GM19328 (cell line): ENCODE data around the gene SDHA.
"Not testable (repeated sequence)": the region's sequence is repeated elsewhere in the genome, so short reads cannot be mapped to it uniquely, and the experiment has no call there.

Source experiments
- ATAC-seq: cut with Tn5 transposase; IDR thresholded peaks from one replicate; pipeline ENCODE4 v1.9.1; 2021; ENCODE audit warnings: mild to moderate bottlenecking, moderate library complexity; ENCODE audit not compliant: unreplicated experiment

The SDHA gene

DNA sequence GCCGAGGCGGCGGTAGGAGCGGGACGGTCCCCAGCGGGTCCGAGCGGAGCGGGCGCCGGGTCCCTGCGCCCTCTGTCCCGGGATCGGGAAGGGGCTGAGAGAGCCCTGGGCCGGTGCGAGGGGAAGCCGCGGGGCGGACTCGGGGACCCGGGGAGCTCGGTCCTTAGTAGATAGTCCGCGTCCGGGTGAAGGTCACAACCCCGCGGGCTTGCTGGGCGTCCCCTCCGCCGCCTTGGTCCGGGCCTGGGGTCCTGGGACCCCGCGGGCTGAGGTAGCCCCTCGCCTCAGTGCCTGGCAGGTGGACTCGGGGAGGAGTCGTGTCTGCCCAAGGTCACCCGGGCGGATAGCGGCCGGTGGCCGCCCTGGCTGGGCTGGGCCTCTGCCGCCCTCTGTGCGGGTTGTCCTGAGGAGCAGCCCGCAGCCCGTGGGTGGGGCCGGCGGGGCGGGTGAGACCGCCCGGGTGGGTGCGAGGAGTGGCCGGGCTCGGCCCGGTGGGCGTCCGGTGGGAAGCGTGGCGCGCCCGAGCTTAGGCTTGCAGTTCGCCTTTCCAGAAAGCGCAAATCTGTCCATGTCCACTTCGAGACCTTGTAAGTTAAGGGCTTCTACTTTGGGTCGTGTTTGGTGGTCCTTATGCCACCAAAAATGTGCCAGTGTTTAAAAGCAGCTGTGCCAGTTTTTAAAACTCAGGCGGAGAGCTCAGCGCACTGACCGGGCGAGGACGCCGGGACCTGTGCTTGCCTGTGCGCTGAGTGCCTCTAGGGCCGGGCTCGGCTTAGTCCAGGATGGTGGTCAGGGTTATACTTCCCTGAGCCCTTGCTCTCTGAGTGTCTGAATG is 554 bp downstream of the SDHA start:
- ATAC-seq: peak; percentile 6

GRCh38 chr5:219460-219863 is 1.3 kb downstream of the SDHA start:
- no peak for ATAC-seq

GRCh38 chr5:219991-220390 is 1.9 kb downstream of the SDHA start:
- no peak for ATAC-seq

GRCh38 chr5:222951-223715 is 5.0 kb downstream of the SDHA start:
- ATAC-seq: not testable (repeated sequence)

- ATAC-seq: no peak
Measured at GRCh38 chr5:223791-224190, 5.7 kb downstream of the SDHA start.

DNA sequence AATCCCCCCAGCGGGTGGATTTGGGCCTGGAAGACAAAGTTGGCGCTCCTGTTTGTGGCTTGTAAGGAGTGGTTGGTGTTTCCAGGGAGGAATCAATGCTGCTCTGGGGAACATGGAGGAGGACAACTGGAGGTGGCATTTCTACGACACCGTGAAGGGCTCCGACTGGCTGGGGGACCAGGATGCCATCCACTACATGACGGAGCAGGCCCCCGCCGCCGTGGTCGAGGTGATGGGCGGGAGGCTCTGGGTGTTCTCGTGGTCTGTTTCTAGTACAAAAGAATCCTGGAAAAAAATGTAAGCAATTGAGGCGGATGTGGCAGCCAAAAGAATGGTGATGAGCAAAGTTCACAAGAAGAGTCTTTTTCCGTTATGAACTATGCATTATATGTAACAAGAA is 7.2 kb downstream of the SDHA start:
- no peak for ATAC-seq

DNA sequence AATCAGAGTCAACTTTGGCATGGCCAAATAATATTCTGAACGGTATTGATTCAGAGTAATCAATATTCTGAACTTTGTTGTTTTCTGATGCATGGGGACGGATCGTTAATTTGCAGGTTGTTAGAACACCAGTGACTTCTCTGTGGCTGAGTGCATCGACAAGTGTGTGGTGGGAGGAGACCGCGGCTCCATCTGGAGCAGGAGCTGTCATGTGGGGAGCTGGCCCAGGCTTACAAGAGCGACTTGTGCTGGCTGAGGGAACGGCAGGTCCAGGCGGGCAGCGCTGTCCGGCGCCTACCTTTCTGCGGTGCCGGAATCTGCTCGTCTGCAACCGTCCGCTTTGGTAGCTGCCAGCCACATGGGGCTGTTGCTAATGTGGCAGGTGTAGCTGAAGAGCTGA is 9.3 kb downstream of the SDHA start:
- not testable (repeated sequence) for ATAC-seq

DNA sequence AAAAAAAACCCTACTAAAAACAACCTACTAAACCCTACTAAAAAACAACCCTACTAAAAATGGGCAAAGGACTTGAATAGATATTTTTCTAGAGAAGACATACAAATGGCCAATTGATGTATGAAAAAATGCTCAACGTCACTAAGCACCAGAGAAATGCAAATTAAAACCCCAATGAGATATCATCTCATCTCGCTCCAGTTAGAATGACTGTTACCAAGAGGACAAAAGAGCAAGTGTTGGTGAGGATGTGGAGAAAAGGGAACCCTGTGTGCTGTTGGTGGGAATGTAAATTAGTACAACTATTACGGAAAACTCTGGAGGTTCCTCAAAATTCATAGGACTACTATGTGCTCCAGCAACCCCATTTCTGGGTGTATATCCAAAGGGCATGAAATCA is 10.8 kb downstream of the SDHA start:
- ATAC-seq: no peak

DNA sequence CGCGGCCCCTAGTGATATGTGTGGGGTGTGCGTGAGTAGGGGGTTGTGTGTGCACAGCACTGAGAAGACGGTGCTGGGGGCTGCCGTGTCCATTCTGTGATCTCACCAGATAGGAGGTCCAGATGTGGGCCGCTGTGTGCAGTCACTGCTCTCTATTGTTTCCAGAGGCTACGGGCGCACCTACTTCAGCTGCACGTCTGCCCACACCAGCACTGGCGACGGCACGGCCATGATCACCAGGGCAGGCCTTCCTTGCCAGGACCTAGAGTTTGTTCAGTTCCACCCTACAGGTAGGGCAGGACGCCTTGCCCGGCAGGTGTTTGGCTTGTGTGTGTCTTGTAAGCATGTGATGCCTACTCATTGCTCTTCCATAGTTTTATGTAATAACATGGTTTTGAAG is 12.6 kb downstream of the SDHA start:
- ATAC-seq: no peak

DNA sequence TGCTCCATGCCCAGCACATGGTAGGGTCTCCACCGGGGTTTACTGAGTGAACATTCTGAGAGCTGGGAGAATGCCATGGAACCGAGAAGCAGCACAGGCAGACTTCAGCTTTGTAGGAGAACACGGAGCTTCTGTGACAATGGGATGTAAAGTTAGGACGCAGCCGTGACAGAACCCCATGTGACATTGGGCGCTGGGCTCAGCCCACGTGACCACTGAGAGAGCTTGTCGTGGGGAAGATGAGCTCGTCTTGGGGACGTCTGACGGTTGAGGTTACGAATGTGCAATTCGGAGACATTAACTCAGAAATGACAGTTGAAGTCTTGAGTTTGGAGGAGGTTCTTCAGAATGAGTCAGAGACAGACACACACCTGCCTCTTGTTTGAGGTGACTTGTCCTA is 13.5 kb downstream of the SDHA start:
- ATAC-seq: no peak

- ATAC-seq: not testable (repeated sequence)
Measured at GRCh38 chr5:233426-233825, 15.3 kb downstream of the SDHA start.

GRCh38 chr5:234450-234849 is 16.3 kb downstream of the SDHA start:
- ATAC-seq: no peak

DNA sequence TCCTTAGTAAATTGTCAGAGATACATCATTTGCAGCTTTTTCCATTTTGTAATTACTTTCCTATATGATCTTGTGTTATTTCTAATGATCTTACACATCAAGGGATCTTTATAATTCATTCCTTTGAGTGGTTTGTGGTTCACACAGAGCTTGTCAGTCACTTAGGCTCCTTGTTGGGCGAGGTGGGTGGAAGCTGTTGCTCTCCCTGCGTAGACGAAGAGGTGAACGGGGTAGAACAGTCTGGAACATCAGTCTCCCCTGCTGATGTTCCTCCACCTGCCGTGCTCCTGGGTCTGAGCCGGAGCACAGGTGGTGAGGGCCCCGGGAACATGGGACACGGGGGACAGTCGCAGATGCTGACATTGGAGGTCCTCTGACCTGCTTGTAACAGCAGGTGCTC is 17.4 kb downstream of the SDHA start:
- ATAC-seq: not testable (repeated sequence)

GRCh38 chr5:237931-238330 is 19.8 kb downstream of the SDHA start:
- ATAC-seq: not testable (repeated sequence)

- not testable (repeated sequence) for ATAC-seq
Measured at GRCh38 chr5:240550-240949, 22.4 kb downstream of the SDHA start.

DNA sequence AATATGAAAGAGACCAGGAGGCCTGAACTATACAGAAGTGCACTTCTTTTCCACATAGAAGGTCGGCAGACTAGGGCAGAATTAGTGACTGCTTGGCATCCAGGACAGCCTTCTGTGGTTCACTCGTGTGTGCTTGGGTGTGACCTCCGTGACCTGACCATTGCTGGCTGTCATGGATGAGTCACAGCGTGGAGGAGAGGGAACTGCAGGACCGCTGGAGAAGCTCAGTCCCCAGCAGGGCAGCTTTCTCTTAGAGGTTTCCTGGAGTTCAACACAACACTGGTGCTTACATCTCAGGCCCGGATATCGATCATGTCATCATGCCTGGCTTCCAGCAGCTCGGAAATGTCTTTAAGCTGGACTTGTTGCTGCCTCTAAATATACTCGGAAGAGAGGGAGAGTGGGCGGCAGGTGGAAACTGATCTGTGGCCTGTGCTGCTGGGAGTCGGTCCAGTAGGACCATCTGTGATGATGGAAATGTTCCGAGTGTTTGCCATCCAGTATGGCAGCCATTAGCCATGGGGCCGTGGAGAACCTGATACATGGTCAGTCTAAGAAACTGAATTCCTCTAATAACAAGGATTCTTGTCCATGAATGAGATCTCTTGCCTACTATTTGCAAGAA is 23.0 kb downstream of the SDHA start:
- not testable (repeated sequence) for ATAC-seq

- not testable (repeated sequence) for ATAC-seq
Measured at GRCh38 chr5:243683-244367, 25.7 kb downstream of the SDHA start.

GRCh38 chr5:245717-246116 is 27.6 kb downstream of the SDHA start:
- ATAC-seq: not testable (repeated sequence)

DNA sequence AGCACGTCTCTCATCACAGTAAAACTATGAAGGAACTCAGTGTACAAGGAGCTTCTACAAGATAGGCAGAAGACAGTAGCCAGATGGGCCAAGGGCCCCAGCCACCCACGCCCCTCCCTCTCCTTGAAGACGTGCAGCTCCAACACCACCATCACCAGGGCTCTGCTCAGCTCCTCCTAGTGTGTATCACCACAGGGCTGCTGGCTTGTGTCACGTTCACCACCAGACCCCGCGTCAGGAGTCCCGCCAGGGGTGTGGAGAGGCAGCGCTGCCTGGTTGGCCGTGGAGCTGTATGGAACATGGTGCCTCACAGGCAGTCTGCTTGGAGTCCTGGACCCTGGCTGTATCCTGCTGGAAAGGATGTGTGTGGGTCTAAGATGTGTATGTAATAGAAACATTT is 32.3 kb downstream of the SDHA start:
- not testable (repeated sequence) for ATAC-seq

- ATAC-seq: not testable (repeated sequence)
Measured at GRCh38 chr5:251016-251415, 32.9 kb downstream of the SDHA start.

DNA sequence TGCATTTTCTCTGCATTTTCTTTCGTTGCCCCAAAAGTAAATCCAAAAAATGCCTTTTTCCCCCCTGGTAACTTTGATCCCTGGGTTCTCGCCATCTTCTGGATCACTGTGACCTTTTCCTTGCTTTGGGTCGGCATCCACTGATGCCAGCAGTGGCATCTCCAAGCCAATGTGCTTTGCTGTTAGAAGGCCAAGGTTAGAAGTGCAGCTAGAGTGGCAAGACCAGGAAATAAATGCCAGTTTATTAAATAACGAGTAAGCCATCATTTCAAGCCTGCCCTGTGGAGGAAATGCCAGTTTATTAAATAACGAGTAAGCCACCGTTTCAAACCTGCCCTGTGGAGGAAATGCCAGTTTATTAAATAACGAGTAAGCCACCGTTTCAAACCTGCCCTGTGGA is 33.4 kb downstream of the SDHA start:
- ATAC-seq: not testable (repeated sequence)
